Activated CD4-positive, CD25-positive, alpha-beta regulatory T cell treated with anti-CD3 and anti-CD28 coated beads, Interleukin-2, amount 50 U/mL, for 16 hours (primary cell): ENCODE measurements around the gene UVRAG.
"Not testable (repeated sequence)": the region's sequence is repeated elsewhere in the genome, so short reads cannot be mapped to it uniquely, and the experiment has no call there.

Experiments used
- DNase-seq: peaks from one replicate; pipeline ENCODE4 v3.0.0-alpha.2; 2020; ENCODE audit warnings: low read depth, low spot score

The UVRAG gene

GRCh38 chr11:76010051-76010450 is 195.0 kb downstream of the UVRAG start:
- DNase-seq = no peak

- DNase-seq = no peak
Observed at GRCh38 chr11:76013526-76013925, 198.5 kb downstream of the UVRAG start.

- no peak for DNase-seq
Observed at GRCh38 chr11:76023236-76024068, 208.4 kb downstream of the UVRAG start.

- DNase-seq = no peak
Observed at GRCh38 chr11:76025068-76025467, 210.1 kb downstream of the UVRAG start.

- DNase-seq = no peak
Observed at GRCh38 chr11:76025817-76026216, 210.8 kb downstream of the UVRAG start.

- no peak for DNase-seq
Observed at GRCh38 chr11:76026281-76026680, 211.3 kb downstream of the UVRAG start.

GRCh38 chr11:76026862-76027261 is 211.9 kb downstream of the UVRAG start:
- no peak for DNase-seq

- DNase-seq = no peak
Observed at GRCh38 chr11:76030286-76030685, 215.3 kb downstream of the UVRAG start.

GRCh38 chr11:76030968-76031590 is 216.1 kb downstream of the UVRAG start:
- DNase-seq = no peak

- DNase-seq = no peak
Observed at GRCh38 chr11:76033699-76034098, 218.7 kb downstream of the UVRAG start.

GRCh38 chr11:76035020-76035419 is 220.0 kb downstream of the UVRAG start:
- DNase-seq = no peak

GRCh38 chr11:76038608-76039007 is 223.6 kb downstream of the UVRAG start:
- DNase-seq = no peak

GRCh38 chr11:76041208-76041607 is 226.2 kb downstream of the UVRAG start:
- no peak for DNase-seq

- no peak for DNase-seq
Observed at GRCh38 chr11:76044750-76045320, 229.8 kb downstream of the UVRAG start.

GRCh38 chr11:76047231-76047630 is 232.2 kb downstream of the UVRAG start:
- no peak for DNase-seq

GRCh38 chr11:76047766-76048165 is 232.8 kb downstream of the UVRAG start:
- DNase-seq = no peak

GRCh38 chr11:76048763-76049162 is 233.8 kb downstream of the UVRAG start:
- DNase-seq = no peak

GRCh38 chr11:76049511-76049910 is 234.5 kb downstream of the UVRAG start:
- DNase-seq = no peak

GRCh38 chr11:76051937-76052336 is 236.9 kb downstream of the UVRAG start:
- DNase-seq = no peak

- DNase-seq = no peak
Observed at GRCh38 chr11:76054330-76054729, 239.3 kb downstream of the UVRAG start.

- DNase-seq = no peak
Observed at GRCh38 chr11:76056876-76057275, 241.9 kb downstream of the UVRAG start.

GRCh38 chr11:76060475-76061036 is 245.5 kb downstream of the UVRAG start:
- DNase-seq = not testable (repeated sequence)

GRCh38 chr11:76062733-76063132 is 247.7 kb downstream of the UVRAG start:
- DNase-seq = no peak
